Neutrophil (primary cell): ENCODE results near the gene ACAT1.
"Not testable (repeated sequence)": the region's sequence is repeated elsewhere in the genome, so short reads cannot be mapped to it uniquely, and the experiment has no call there.

Experiments used
- H3K27ac ChIP-seq: fragments of 200-600 bp; sonication (generic); 2 replicates; pipeline ENCODE4 v1.5.1; 2016; ENCODE audit warnings: mild to moderate bottlenecking, moderate library complexity
- H3K27me3 ChIP-seq: fragments of 200-600 bp; sonication (generic); 2 replicates; pipeline ENCODE4 v1.6.0; 2016; ENCODE audit warnings: mild to moderate bottlenecking
- H3K36me3 ChIP-seq: fragments of 200-600 bp; sonication (generic); 2 replicates; pipeline ENCODE4 v1.5.1; 2017
- H3K4me1 ChIP-seq, 2 experiments: fragments of 200-600 bp in 1 of 2; sonication (generic) in 1 of 2; 1 replicate in 1 of 2; 2 replicates in 1 of 2; pipeline versions ENCODE4 v1.5.1 to v1.6.1; 2013 to 2016; ENCODE audit warnings: low read depth in 1 of 2, low read length in 1 of 2, mild to moderate bottlenecking in 1 of 2, moderate library complexity in 1 of 2; ENCODE audit not compliant: control insufficient read depth in 1 of 2, insufficient read depth in 1 of 2
- H3K4me3 ChIP-seq, 2 experiments: fragments of 200-600 bp in 1 of 2; sonication (generic) in 1 of 2; 1 replicate in 1 of 2; 2 replicates in 1 of 2; pipeline ENCODE4 v1.5.1; 2013 to 2016; ENCODE audit warnings: low read depth in 1 of 2, low read length in 1 of 2, mild to moderate bottlenecking in 1 of 2, moderate library complexity in 1 of 2
- H3K9me3 ChIP-seq: fragments of 200-600 bp; sonication (generic); 2 replicates; pipeline ENCODE4 v1.5.1; 2016
- CTCF ChIP-seq: fragments of 200-600 bp; sonication (generic); IDR thresholded peaks from 2 replicates; pipeline ENCODE4 v1.5.1; 2016; ENCODE audit warnings: antibody characterized with exemption

Gene ACAT1

GRCh38 chr11:108148556-108148955 is 27.2 kb downstream of the ACAT1 start:
- Histone ChIP-seq H3K36me3 (peaks cover 87% of the 10 kb centered on the region), H3K4me3 (no peak overlapping the region)
- no peak for TF ChIP-seq CTCF

GRCh38 chr11:108154591-108154990 is 33.2 kb downstream of the ACAT1 start:
- H3K36me3 ChIP-seq = peaks cover 72% of the 10 kb centered on the region
- no peak for TF ChIP-seq CTCF

More at GRCh38 chr11:108148556-108148955, 27.2 kb downstream of the ACAT1 start:
- Histone ChIP-seq H3K4me1 (no peaks in the 10 kb centered on the region), H3K27ac (no peak overlapping the region), H3K27me3 (no peaks in the 10 kb centered on the region), H3K9me3 (no peaks in the 10 kb centered on the region)

GRCh38 chr11:108160970-108161566 is 39.7 kb downstream of the ACAT1 start:
- Histone ChIP-seq H3K4me3 (no peak overlapping the region), H3K27me3 (no peaks in the 10 kb centered on the region), H3K9me3 (no peaks in the 10 kb centered on the region), H3K36me3 (peaks cover 81% of the 10 kb centered on the region), H3K4me1 (no peaks in the 10 kb centered on the region), H3K27ac (no peak overlapping the region)
- no peak for TF ChIP-seq CTCF

More at GRCh38 chr11:108154591-108154990, 33.2 kb downstream of the ACAT1 start:
- Histone ChIP-seq H3K27ac (no peak overlapping the region), H3K9me3 (no peaks in the 10 kb centered on the region), H3K27me3 (no peaks in the 10 kb centered on the region), H3K4me1 (no peaks in the 10 kb centered on the region), H3K4me3 (no peak overlapping the region)

- not testable (repeated sequence) for H3K27ac ChIP-seq, H3K4me1 ChIP-seq, H3K27me3 ChIP-seq, H3K4me3 ChIP-seq, H3K9me3 ChIP-seq
- peaks cover 89% of the 10 kb centered on the region for H3K36me3 ChIP-seq
Observed at GRCh38 chr11:108162878-108163277, 41.5 kb downstream of the ACAT1 start.

GRCh38 chr11:108167624-108168023 is 46.3 kb downstream of the ACAT1 start:
- Histone ChIP-seq H3K27ac (no peak overlapping the region), H3K4me3 (no peak overlapping the region), H3K9me3 (no peaks in the 10 kb centered on the region), H3K27me3 (no peaks in the 10 kb centered on the region), H3K4me1 (no peaks in the 10 kb centered on the region), H3K36me3 (peaks cover 87% of the 10 kb centered on the region)
- TF ChIP-seq CTCF = no peak

GRCh38 chr11:108170184-108170583 is 48.8 kb downstream of the ACAT1 start:
- Histone ChIP-seq H3K4me1 (no peaks in the 10 kb centered on the region), H3K27me3 (no peaks in the 10 kb centered on the region), H3K9me3 (no peaks in the 10 kb centered on the region), H3K4me3 (no peak overlapping the region), H3K27ac (no peak overlapping the region), H3K36me3 (peaks cover 93% of the 10 kb centered on the region)
- TF ChIP-seq CTCF = no peak
